Stimulated activated CD4-positive, alpha-beta T cell treated with anti-CD3 and anti-CD28 coated beads, Interleukin-15, amount 100 ng/mL, for 1 hour (primary cell): Measurements from ENCODE around the gene RIN1.
A peak's percentile ranks its signal among the peaks of the same experiment; 100 is the strongest.

ENCODE experiments used
- DNase-seq, 2 donors: peaks; one replicate each; pipeline ENCODE4 v3.0.0-alpha.2; 2020; ENCODE audit warnings: low read depth in 1 of 2, low spot score in 1 of 2

RIN1 gene

GRCh38 chr11:66297610-66298009, 38.6 kb downstream of the RIN1 start:
- no peak for DNase-seq

- DNase-seq = no peak
Measured at GRCh38 chr11:66294626-66295620, 41.3 kb downstream of the RIN1 start.

- DNase-seq = no peak
Measured at GRCh38 chr11:66293777-66294625, 42.2 kb downstream of the RIN1 start.

- no peak for DNase-seq
Measured at GRCh38 chr11:66293352-66293751, 42.9 kb downstream of the RIN1 start.

- DNase-seq = no peak
Measured at GRCh38 chr11:66292543-66293332, 43.5 kb downstream of the RIN1 start.

GRCh38 chr11:66291706-66292542, 44.3 kb downstream of the RIN1 start, which contains the start of gene TMEM151A:
Gene TMEM151A (plus strand): TSS chr11:66291894. CDS start chr11:66292014, 120 bp downstream.
- DNase-seq = no peak

- no peak for DNase-seq
Measured at GRCh38 chr11:66291303-66291705, 44.9 kb downstream of the RIN1 start.

GRCh38 chr11:66290330-66290621, 46.0 kb downstream of the RIN1 start:
- DNase-seq = no peak

GRCh38 chr11:66289548-66290329, 46.5 kb downstream of the RIN1 start:
- peak in 1 of 2 donors; percentile 70 for DNase-seq

GRCh38 chr11:66288671-66289547, 47.3 kb downstream of the RIN1 start, which contains the start of gene YIF1A:
Gene YIF1A (minus strand): TSS chr11:66289143. CDS start chr11:66288985, 158 bp downstream.
- DNase-seq = peak; percentile 94 to 96

- DNase-seq = no peak
Measured at GRCh38 chr11:66287889-66288670, 48.2 kb downstream of the RIN1 start.

- DNase-seq = no peak
Measured at GRCh38 chr11:66287211-66287888, 48.9 kb downstream of the RIN1 start.

GRCh38 chr11:66286699-66287098, 49.5 kb downstream of the RIN1 start:
- DNase-seq = no peak

- no peak for DNase-seq
Measured at GRCh38 chr11:66285250-66285947, 50.8 kb downstream of the RIN1 start.

- DNase-seq = no peak
Measured at GRCh38 chr11:66284526-66285078, 51.6 kb downstream of the RIN1 start.

- DNase-seq = no peak
Measured at GRCh38 chr11:66283461-66284105, 52.7 kb downstream of the RIN1 start.
